Measurements from ENCODE around the gene KDM8. TPM values are rescaled to one million over a fixed set of nuclear protein-coding genes. Genes with fewer than 3 reads are reported as not detected.

KDM8 gene
- total and polyA plus RNA-seq, 9 of the 15 experiments (the other 6 are each of a cell fraction or from before 2014, with no cell fraction given): 0.61 to 9.1 (median 5.4) TPM

DNA sequence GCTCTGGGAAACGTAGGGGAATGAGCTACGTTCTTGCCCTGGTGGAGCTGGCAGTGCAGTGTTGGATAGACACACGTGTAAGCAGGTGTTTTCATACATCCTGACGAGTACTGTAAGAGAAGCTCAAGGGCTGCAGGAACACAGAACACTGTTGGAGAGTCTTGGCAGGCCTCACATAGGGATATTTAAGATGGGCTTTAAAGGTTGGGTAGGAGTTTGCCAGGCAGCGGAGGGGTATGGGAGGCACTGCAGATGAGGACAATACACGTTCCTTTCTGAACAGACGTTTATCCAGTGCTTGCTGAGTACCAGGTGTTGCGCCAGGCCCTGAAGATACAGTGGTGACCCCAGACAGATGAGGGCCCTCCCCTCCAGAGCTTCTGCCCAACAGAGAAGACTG, 6.3 kb downstream of the KDM8 start:
- CTCF ChIA-PET (ENCODE audit: low intra/inter-chr PET ratio): no interaction called here
- no TSS peak for BruUV-seq (replicated peaks)

More for the DNA sequence above, 6.3 kb downstream of the KDM8 start:
- Histone ChIP-seq H3K27me3 (ENCODE audit: control insufficient read depth in 2 of 2, insufficient read depth in 2 of 2, low read length in 2 of 2) (no peaks in the 10 kb centered on the region), H3K9me1 (ENCODE audit: control insufficient read depth, insufficient read depth, low read length) (no peaks in the 10 kb centered on the region), H3K4me3 (no peak overlapping the region), H3K4me1 (replicated peaks in 1 of 2; ENCODE audit: control insufficient read depth in 2 of 2, insufficient read depth in 2 of 2, low read length in 2 of 2) (peaks cover 7 to 11% of the 10 kb centered on the region in 2 experiments), H3K9me3 (replicated peaks; ENCODE audit: control insufficient read depth, insufficient read depth, low read depth, low read length) (no peaks in the 10 kb centered on the region), H3K79me2 (ENCODE audit: control insufficient read depth, insufficient read depth, low read length) (peaks cover 13% of the 10 kb centered on the region; the same call in 2 of the 3 replicates), H3K9ac (ENCODE audit: insufficient read depth in 1 of 2, low read depth in 2 of 2, low read length in 2 of 2) (no peak overlapping the region), H3K27ac (ENCODE audit: extremely low read depth, low read depth, low read length) (no peak overlapping the region), H3K36me3 (ENCODE audit: control insufficient read depth, insufficient read depth, low read length) (peaks cover 16% of the 10 kb centered on the region; the same call in 1 of the 3 replicates), H4K20me1 (replicated peaks; ENCODE audit: control insufficient read depth, insufficient read depth, low read length) (no peaks in the 10 kb centered on the region), H2AFZ (ENCODE audit: low read depth, low read length) (no peak overlapping the region), H3K4me2 (ENCODE audit: insufficient read depth, low read length) (no peak overlapping the region)
- intact Hi-C loops (cut with micrococcal nuclease): no loop called here
- in situ Hi-C loops (cut with MboI): no loop called here
- POLR2A ChIA-PET: interaction anchor here (0.6 to 1.7 kb wide), 4 partner anchors 11 to 94 kb away, joined by 3 to 5 read pairs (median 4); no protein-coding TSS in a partner anchor
- DNase-seq (ENCODE audit: extremely low read depth in 1 of 4, low spot score in 3 of 4) (no peak), FAIRE-seq (no peak), ATAC-seq (no peak)
- WGBS (ENCODE audit: insufficient coverage, low coverage, missing lambda C conversion rate): 71% methylated on average over 8 of the region's 8 CpGs
- TF ChIP-seq NFATC3 (IDR thresholded peaks at IDR 0.05) (no peak), RAD21 (CRISPR knock-in tag; conservative IDR thresholded peaks at IDR 0.05 in 1 of 2, IDR thresholded peaks at IDR 0.05 in 1 of 2) (no peak), RUNX1 (IDR thresholded peaks at IDR 0.05; ENCODE audit: low read depth) (no peak), ZNF384 (IDR thresholded peaks at IDR 0.05; ENCODE audit: low read depth, low read length) (no peak), TFAP4 (CRISPR knock-in tag; IDR thresholded peaks at IDR 0.05; ENCODE audit: borderline replicate concordance) (no peak), MAZ (CRISPR knock-in tag; conservative IDR thresholded peaks at IDR 0.05 in 1 of 2, IDR thresholded peaks at IDR 0.05 in 1 of 2) (no peak), RBM14 (IDR thresholded peaks at IDR 0.05; ENCODE audit: borderline replicate concordance, insufficient read depth, low read depth, low read length) (no peak)
- TF ChIP-seq, protein P1, sequence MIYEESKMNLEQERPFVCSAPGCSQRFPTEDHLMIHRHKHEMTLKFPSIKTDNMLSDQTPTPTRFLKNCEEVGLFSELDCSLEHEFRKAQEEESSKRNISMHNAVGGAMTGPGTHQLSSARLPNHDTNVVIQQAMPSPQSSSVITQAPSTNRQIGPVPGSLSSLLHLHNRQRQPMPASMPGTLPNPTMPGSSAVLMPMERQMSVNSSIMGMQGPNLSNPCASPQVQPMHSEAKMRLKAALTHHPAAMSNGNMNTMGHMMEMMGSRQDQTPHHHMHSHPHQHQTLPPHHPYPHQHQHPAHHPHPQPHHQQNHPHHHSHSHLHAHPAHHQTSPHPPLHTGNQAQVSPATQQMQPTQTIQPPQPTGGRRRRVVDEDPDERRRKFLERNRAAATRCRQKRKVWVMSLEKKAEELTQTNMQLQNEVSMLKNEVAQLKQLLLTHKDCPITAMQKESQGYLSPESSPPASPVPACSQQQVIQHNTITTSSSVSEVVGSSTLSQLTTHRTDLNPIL (CRISPR knock-in tag; IDR thresholded peaks at IDR 0.05): no peak

Data from K562 (cell line).